ENCODE data around the gene C1orf141. TPM values are rescaled to one million over a fixed set of nuclear protein-coding genes. Genes with fewer than 3 reads are reported as not detected.
A peak's percentile ranks its signal among the peaks of the same experiment; 100 is the strongest.

The C1orf141 gene
- total and polyA plus RNA-seq, 9 of the 15 experiments (the other 6 are each of a cell fraction or from before 2014, with no cell fraction given): not detected

GRCh38 chr1:67162954-67163353, 28.2 kb upstream of the C1orf141 start (continued):
- TF ChIP-seq ATF3 (IDR thresholded peaks at IDR 0.05) (peak; percentile 98), ATF3 (CRISPR knock-in tag; conservative IDR thresholded peaks at IDR 0.05) (no peak), NR4A1 (CRISPR knock-in tag; IDR thresholded peaks at IDR 0.05) (no peak), NR4A1 (tag; IDR thresholded peaks at IDR 0.05) (no peak), ATF7 (IDR thresholded peaks at IDR 0.05) (peak; percentile 52; the same call in 1 of the 2 replicates), SMARCE1 (IDR thresholded peaks at IDR 0.05) (peak; percentile 95), CTBP1 (IDR thresholded peaks at IDR 0.05; ENCODE audit: borderline replicate concordance) (peak; percentile 96), JUN (IDR thresholded peaks at IDR 0.05; ENCODE audit: borderline replicate concordance, low read depth, low read length) (peak; percentile 91), JUN (CRISPR knock-in tag; IDR thresholded peaks at IDR 0.05; ENCODE audit: borderline replicate concordance) (no peak)
- TF ChIP-seq, protein P1, sequence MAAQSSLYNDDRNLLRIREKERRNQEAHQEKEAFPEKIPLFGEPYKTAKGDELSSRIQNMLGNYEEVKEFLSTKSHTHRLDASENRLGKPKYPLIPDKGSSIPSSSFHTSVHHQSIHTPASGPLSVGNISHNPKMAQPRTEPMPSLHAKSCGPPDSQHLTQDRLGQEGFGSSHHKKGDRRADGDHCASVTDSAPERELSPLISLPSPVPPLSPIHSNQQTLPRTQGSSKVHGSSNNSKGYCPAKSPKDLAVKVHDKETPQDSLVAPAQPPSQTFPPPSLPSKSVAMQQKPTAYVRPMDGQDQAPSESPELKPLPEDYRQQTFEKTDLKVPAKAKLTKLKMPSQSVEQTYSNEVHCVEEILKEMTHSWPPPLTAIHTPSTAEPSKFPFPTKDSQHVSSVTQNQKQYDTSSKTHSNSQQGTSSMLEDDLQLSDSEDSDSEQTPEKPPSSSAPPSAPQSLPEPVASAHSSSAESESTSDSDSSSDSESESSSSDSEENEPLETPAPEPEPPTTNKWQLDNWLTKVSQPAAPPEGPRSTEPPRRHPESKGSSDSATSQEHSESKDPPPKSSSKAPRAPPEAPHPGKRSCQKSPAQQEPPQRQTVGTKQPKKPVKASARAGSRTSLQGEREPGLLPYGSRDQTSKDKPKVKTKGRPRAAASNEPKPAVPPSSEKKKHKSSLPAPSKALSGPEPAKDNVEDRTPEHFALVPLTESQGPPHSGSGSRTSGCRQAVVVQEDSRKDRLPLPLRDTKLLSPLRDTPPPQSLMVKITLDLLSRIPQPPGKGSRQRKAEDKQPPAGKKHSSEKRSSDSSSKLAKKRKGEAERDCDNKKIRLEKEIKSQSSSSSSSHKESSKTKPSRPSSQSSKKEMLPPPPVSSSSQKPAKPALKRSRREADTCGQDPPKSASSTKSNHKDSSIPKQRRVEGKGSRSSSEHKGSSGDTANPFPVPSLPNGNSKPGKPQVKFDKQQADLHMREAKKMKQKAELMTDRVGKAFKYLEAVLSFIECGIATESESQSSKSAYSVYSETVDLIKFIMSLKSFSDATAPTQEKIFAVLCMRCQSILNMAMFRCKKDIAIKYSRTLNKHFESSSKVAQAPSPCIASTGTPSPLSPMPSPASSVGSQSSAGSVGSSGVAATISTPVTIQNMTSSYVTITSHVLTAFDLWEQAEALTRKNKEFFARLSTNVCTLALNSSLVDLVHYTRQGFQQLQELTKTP (IDR thresholded peaks at IDR 0.05; ENCODE audit: low read depth in 1 of 2, partially characterized antibody in 2 of 2): peak in 1 of 2 experiments; percentile 66
- TF ChIP-seq, protein P2, sequence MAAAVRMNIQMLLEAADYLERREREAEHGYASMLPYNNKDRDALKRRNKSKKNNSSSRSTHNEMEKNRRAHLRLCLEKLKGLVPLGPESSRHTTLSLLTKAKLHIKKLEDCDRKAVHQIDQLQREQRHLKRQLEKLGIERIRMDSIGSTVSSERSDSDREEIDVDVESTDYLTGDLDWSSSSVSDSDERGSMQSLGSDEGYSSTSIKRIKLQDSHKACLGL (CRISPR knock-in tag; IDR thresholded peaks at IDR 0.05; ENCODE audit: borderline replicate concordance, poor library complexity, severe bottlenecking): no peak
- TF ChIP-seq, protein P3, sequence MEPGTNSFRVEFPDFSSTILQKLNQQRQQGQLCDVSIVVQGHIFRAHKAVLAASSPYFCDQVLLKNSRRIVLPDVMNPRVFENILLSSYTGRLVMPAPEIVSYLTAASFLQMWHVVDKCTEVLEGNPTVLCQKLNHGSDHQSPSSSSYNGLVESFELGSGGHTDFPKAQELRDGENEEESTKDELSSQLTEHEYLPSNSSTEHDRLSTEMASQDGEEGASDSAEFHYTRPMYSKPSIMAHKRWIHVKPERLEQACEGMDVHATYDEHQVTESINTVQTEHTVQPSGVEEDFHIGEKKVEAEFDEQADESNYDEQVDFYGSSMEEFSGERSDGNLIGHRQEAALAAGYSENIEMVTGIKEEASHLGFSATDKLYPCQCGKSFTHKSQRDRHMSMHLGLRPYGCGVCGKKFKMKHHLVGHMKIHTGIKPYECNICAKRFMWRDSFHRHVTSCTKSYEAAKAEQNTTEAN (CRISPR knock-in tag; IDR thresholded peaks at IDR 0.05): no peak
